ENCODE measurements around the gene RAB8B.
"Not testable (repeated sequence)": the region's sequence is repeated elsewhere in the genome, so short reads cannot be mapped to it uniquely, and the experiment has no call there.

RAB8B gene

DNA sequence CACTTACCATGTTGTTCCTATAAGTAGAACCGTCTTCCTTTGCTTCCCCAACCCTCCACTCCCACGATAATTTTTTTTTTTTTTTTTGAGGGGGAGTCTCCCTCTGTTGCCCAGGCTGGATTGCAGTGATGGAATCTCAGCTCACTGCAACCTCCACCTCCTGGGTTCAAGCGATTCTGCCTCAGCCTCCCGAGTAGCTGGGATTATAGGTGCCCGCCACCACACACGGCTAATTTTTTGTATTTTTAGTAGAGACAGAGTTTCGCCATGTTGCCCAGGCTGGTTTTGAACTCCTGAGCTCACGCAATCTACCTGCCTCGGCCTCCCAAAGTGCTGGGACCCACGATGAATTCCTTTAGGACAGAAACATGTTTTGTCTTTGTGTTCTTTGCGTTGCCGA is 19.4 kb downstream of the RAB8B start:
- DNase-seq (ENCODE audit: low spot score) = not testable (repeated sequence)

DNA sequence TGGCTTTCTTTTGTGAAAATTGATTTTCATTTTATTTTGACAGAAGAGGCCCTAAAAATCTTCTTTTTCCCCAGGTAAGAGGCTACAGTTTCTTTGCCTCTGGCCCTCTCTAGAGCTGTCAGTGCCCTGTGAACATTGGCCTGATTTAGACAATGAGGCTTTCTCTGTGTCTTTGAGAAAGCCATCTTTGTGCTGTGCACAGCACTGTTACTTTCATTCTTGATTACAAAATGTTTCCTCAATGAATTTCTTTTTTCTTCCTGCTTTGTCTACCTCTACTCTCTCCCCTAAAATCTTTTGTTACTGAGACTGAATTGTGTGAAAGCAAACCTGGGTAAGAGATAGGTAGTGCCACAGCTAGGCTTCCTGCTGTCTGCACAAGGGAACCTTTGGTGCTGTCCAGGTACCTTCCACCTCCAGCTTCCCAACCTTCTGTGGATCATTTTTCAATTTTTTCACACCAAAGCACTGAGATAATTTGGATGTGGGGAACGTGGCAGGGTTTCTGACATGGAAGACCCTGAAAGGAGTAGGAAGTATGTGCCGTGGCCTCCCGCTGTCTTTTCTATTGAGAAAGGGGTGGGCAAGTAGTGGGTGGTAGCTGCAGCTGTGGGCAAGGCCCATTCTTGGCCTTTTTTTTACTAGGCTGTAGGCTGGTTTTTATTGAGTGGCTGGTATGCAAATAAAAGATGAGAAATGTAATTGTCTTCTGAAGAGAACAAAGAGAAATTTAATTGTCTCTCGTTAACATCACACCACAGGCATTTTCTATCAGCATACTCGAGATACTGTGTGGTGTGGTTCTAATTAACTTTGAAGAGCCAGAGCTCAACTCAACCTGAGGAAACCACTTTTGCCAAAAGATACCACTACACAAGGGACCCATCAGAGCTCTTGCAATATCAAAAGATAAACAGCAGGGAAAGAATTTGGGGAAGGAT is 21.0 kb downstream of the RAB8B start:
- DNase-seq (ENCODE audit: low spot score) = no peak

DNA sequence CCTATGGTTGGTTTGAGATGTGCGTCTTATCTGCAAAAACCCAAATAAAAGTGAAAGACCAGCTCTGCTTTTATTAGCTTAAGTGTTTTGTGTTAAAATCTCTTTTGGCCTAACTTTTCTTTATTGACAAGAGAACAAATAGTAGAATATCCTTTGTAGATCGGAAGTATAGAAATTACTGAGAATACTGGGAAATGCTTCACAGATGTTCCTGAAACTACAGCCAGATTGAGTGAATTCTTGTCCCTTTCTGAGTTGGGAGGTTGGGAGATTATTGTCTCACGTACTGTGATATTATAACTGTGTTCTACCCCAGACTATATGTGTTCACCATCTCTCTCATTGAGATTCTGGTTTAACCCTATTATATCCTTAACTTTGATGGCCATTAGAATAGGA is 21.7 kb downstream of the RAB8B start:
- no peak for DNase-seq (ENCODE audit: low spot score)

DNA sequence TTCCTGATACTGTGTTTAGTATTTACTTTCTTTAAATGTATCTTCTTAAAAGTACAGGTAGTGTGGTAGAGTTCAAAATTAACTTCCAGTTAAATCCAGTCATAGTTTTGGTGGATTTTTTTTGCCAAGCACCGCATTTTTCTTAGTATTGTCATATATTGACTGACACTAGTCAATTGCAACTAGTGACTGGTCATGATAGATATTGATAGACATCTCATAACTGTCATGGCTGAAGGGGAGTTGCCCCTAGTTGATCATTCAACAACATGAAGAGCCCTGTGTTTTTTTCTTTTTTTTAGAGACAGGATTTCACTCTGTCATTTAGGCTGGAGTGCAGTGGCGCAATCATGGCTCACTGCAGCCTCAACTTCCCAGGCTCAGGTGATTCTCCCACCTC is 22.1 kb downstream of the RAB8B start:
- no peak for DNase-seq (ENCODE audit: low spot score)

DNA sequence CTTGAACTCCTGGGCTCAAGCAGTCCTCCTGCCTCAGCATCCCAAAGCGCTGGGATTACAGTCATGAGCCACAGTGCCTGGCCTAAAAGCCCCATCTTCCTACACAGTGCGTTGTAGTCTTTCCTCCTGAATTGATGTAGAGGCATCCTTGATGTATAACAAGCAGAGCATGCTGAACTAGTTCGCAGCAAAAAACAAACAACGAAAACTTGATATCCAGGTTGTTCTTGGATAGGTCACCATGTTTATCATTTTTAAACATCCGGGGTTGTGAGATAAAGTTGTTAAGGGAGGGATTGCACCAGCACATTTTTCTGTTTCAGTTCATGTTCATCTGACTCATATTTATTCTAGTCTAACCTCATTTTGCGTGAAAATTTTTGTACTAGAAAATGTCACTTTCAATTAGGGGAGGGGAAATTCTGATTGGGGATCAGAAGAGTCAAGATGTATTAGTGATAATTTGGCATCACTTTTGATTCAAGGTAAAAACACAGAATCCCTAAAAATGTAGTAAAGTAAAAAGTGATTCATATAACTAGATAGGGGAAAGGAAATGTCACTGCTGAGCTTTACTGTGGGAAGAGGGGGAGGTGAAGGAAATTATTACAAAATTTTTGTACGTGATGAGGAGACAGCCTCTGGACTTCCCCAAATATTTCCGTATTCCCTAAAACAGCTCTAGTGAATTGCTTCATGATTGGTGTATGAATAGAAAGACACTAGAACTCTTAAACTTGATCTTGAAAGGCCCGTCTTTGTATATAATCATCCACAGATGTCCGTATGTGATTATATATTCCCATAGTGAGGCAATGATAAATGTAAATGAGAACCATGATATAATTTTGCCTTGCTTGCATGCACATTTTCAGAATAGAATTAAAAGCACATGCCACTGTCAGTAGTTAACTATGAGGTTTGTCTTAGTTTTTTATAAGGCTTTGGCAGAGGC is 22.9 kb downstream of the RAB8B start:
- no peak for DNase-seq (ENCODE audit: low spot score)

DNA sequence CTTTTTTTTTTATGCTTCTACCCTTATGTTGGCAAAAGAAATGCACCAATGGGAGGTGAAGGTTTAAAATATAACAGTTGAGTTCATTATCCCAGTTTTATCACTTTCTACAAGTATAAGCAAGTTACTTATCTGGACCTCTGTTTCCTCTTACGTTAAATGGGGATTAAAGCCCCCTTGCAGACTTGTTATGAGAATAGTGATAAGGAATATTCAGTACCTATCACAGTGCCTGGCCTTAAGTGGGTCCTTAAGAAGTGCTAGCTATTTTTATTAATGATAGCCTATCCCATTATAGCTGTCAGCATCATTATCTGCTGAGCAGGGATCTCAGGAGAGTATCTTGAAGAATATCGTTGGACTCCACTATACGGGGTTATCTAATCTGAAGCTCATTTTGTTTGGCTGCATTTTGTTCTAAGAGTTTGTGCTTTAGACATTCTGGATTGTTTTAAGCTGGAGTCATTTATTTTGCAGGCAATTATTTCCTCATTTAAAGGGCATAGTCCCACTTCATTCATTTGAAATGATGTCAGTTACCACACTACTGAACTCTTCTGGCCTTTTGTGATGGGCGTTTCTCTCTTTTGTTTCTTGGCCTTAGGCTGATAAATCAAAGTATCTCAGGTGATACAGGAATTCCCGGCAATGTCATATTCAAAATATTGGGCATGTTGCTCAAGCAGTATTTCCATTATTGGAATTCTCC is 28.8 kb downstream of the RAB8B start:
- DNase-seq (ENCODE audit: low spot score) = peak; percentile 79

DNA sequence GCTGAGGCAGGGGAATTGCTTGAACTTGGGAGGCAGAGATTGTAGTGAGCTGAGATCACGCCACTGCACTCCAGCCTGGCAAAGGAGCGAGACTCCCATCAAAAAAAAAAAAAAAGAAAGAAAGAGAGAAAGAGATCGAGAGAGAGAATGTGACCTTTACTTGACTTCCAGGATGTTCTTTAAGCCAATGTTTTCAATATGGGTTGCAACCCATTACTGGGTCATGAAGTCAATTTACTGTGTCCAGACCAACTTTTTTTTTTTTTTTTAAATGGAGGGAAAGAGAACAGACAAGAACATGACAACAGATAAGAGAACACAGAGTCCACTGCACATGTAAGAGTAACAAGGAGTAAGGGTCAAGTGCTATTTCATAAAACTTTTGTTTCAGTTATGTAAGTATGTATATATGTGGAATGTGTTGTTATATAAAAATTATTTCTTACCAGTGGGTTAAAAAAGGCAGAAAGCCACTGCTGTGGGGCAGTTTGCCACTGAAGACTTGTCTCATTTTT is 29.8 kb downstream of the RAB8B start:
- DNase-seq (ENCODE audit: low spot score) = no peak

DNA sequence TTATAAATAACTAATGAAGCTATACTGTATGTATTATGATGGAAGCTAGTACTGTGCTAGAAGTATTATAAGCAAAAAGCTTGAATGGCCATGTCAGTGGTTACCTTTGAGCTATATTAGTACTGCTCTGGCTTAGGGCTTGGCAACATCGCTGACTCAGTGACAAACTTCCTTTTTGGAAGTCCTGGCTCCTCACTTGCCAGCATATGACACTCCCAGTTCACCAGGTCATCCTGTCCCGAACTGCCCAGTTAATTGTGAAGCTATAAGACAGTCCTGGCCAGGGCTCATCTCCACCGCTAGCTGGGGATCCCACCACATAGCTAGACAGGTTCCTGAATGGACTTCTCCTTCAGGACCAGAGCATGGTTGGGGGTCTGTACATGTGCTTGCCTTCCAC is 31.9 kb downstream of the RAB8B start:
- peak; percentile 17 for DNase-seq (ENCODE audit: low spot score)

DNA sequence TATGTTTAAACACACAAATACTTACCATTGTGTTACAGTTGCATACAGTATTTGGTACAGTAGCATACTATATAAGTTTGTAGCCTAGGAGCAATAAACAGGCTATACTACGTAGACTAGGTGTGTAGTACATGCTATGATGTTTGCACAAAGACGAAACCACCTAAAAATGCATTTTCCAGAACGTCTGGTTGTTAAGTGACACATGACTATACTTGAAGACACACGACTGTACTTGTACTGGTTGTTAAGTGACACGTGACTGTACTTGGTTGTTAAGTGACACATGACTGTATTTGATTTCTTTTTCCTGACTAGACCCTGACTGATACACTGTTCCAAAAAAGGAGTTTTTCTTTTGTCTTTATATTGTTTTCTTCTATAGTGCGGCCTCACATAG is 34.1 kb downstream of the RAB8B start:
- DNase-seq (ENCODE audit: low spot score) = peak; percentile 45

DNA sequence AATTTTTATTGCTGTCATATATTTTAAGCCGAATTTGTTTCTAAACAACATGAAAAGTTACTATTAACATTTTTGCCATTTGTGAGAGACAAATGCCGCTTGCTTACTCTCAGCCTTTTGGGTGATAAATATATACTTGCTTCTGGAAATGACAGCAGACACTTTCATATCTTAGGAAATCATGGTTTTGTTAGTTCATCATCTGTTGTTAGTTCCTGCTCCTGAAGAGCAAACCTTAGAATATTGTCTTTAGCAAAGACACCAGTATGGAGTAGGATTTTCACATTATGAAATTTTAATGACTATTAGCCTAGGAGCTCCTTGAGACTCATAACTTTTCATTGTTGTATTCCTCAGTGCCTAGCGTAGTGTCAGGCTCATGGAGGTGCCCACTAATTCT is 36.0 kb downstream of the RAB8B start:
- DNase-seq (ENCODE audit: low spot score) = no peak

DNA sequence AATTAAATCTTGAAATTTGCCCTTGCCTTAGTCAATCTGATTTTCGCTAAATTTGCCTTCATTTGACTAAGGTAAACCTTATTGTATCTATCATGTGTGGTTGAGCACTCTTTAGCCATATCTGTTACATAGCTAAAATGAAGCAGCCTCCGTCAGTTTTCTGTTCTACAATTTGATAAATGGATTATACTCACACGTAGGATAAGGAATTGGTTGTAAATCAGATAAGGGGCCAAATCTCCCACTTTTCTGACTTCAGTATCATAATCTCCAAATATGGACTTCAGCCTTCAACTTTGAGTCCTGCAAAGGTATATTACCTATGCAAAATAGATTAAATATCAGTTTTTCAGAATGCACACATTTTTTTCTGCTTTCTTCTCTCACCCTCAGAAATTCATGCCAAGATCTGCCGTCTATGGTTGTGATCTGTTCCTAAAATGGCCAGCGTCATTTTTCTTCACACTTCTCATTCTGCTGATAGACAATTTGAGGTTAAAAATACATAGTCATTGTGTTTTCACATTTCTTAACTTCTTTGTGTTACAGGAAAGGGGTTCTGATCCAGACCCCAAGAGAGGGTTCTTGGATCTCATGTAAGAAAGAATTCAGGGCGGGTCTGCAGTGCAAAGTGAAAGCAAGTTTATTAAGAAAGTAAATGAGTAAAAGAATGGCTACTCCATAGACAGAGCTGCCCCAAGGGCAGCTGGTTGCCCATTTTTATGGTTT is 36.9 kb downstream of the RAB8B start:
- no peak for DNase-seq (ENCODE audit: low spot score)

DNA sequence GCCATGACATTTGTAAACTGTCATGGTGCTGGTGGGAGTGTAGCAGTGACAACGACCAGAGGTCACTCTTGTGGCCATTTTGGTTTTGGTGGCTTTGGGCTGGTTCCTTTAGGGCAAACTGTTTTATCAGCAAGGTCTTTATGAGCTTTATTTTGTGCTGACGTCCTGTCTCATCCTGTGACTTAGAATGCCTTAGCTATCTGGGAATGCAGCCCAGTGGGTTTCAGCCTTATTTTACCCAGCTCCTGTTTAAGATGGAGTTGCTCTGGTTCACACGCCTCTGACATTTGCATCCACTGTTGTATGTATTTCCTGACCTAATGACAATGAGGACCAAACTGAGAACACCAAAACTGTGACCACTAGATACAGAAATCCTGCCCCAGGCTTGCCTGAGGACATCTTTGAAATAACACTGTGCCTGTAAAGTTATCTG is 37.6 kb downstream of the RAB8B start:
- no peak for DNase-seq (ENCODE audit: low spot score)

DNA sequence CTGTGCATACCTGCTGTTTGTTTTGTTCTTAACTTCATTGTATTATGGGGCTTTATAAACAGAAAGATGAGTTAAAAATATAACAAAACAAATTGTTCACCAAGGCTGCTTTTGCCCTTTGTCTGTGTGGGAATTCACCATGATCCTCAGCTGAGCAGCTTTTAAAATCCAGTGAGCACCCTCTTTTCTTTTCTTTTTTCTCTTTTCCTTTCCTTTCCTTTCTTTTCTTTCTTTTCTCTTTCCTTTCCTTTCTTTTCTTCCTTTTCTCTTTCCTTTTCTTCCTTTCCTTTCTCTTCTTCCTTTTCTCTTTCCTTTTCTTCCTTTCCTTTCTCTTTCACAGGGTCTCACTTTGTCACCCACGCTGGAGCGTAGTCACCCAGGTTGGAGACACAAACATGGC is 38.3 kb downstream of the RAB8B start:
- DNase-seq (ENCODE audit: low spot score) = no peak

DNA sequence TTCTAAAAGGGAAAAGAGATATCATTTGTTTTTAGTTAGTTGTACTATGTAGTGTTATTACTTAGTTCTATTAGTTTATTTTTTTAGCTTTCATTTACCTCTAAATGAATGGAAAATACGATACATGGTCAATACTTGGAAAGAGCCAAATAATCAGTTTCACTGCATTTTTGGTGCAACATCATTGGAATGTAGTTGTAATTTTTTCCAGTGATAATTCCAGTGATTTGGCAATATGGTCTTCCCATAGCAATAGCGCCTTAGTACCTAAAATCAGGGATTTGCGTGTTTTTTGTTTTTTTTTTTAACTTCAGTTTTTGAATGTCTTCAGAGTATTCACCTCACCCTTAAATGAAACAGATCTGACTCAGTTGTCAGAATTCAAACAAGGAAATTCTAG is 41.8 kb downstream of the RAB8B start:
- DNase-seq (ENCODE audit: low spot score) = no peak

DNA sequence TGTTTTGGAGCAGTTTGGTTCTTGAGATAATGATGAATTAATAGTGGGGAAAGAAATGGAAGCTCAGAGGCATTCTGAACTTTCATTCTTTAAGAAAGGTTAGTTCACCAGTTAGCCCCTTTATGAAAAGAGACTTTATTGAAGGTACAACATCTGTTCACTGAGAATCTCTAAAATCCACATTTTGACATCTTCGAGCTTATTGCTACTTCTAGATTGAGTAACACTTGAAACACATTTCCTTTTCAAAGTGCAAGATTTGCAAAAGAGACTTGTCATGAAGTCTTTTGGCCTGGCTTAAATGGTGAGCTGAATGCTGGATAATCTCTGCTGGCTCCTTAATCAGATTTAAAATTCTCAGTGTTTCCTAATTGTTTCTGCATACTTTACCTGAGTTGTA is 42.3 kb downstream of the RAB8B start:
- no peak for DNase-seq (ENCODE audit: low spot score)

DNA sequence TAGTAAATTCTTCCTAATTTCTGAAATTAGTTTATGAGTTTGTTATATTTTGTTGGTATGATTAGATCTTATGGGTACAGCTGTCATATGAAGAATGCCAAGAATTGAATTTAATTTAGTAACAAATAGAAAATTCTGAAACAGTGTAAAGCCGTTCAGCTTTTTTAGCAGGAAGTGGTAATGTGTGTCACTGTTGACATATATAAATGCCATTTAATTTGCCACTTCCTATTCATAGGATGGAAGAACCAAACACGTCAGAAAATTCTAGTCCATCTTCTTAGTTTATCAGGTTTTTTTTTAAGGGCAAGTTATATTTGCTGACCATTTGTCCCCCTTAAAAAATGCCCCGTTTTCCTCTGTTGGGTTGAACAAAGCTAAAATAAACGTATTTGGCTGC is 43.0 kb downstream of the RAB8B start:
- no peak for DNase-seq (ENCODE audit: low spot score)

DNA sequence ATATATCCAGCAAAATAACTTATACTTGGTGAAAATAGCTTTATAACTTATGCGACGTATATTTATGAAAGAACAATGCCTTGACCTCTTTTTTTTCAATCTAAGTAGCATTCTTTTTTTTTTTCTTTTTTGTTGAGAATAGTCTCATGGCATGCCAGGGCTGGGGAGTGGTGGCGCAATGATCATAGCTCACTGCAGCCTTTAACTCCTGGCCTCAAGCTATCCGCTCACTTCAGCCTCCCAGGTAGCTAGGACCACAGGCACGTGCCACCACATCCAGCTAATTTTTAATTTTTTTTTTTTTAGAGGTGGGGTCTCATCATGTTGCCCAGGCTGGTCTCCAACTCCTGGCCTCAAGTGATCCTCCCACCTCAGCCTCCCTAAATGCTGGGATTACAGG is 43.5 kb downstream of the RAB8B start:
- no peak for DNase-seq (ENCODE audit: low spot score)

DNA sequence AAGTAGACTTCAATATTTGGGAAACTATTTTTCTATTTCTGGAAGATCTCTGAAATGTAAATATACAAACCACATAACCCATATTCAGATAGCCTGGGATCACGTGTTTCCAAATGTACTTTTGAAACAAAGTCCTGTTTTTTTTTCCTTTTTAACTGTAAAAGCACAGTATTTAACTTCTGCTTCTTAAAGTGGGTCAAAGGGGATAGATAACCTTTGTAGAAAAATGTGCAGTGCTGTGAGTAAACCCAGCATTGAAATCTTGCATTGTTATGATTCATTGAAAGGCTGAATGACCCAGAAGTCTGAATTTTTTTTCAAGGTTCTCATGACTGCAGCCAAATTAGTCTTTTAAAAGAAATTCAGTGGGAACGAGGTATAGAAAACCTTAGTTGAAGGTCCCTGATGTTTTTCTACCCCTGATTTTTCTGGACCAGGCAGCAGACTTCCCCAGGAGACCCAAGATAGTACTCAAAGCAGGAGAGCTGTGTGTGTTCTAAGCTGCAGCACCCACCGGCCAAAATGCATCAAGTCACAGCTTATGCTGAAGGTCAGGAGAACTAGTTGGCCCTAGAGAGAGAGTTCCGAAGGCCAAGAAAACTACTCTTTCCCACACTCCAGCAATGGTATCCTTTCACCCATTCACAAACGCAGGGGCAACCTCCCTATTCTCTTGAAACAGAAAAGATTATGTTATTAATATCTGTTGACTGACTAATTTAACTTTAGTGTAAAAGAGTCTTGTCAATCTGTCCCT is 44.4 kb downstream of the RAB8B start:
- DNase-seq (ENCODE audit: low spot score) = peak; percentile 45

DNA sequence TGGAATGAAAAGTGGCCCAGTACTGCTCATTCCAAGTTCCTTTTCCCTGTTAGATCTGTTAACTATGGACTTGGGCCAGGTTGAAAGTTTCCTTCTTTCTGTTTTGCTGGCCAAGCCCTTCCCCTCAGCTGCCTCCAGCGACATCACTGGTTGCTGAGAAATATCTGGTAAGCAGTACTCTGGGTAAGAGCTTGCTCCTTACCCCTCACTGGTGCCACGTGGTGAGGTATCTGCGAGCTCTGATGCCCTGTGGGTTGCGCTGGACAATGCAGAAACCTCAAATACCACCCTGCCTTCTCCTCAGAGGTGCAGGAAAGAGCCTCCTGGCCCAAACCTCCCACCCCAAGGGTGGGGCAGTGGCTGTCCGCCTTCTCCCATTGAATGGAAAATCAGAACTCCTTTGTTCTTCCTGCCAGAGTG is 45.1 kb downstream of the RAB8B start:
- DNase-seq (ENCODE audit: low spot score) = peak; percentile 38

DNA sequence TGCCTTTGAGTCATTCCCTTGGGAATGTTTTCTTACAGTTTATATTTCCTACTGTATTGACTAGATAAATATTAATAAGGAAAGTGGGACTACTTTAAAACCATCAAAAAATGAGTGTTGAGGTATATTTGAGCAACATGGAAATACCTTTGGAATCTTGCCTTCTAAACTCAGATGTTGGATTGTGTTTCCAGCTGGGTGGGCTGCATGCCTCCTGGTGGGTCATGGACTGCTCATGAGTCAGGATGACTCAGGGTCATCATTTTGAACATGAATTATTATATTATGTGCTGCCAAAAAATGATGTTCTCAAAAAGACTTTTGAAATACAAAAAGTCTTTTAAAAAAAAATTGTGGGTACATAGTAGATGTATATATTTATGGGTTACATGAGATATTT is 46.9 kb downstream of the RAB8B start:
- DNase-seq (ENCODE audit: low spot score) = peak; percentile 44

DNA sequence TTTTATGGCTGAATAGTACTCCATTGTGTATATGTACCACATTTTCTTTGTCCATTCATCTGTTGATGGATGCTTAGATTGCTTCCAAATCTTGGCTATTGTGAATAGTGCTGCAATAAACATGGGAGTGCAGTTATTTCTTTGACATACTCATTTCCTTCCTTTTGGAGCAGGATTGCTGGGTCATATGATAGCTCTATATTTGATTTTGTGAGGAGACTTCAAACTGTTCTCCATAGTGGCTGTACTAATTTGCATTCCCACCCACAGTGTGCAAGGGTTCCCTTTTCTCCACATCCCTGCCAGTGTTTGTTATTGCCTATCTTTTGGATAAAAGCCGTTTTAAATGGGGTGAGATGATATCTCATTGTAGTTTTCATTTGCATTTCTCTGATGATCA is 47.7 kb downstream of the RAB8B start:
- not testable (repeated sequence) for DNase-seq (ENCODE audit: low spot score)
